NCI-H2107 treated with DMSO at 0.1 percent for 48 hours (cell line): ENCODE data around the gene EPHA4.
"Not testable (repeated sequence)": the region's sequence is repeated elsewhere in the genome, so short reads cannot be mapped to it uniquely, and the experiment has no call there.

Experiments used
- DNase-seq: peaks from one replicate; lab custom pipeline; 2025; ENCODE audit not compliant: unreplicated experiment; lab: John Stamatoyannopoulos, UW

The EPHA4 gene

GRCh38 chr2:221511325-221511724 lies 60.8 kb downstream of the EPHA4 start:
- DNase-seq: not testable (repeated sequence)

GRCh38 chr2:221506469-221506868 lies 65.6 kb downstream of the EPHA4 start:
- DNase-seq: no peak

- no peak for DNase-seq
These were observed 66.5 kb downstream of the EPHA4 start for GRCh38 chr2:221505605-221506004.

GRCh38 chr2:221504905-221505304 lies 67.2 kb downstream of the EPHA4 start:
- DNase-seq: no peak

- DNase-seq: no peak
These were observed 68.1 kb downstream of the EPHA4 start for GRCh38 chr2:221503965-221504364.

GRCh38 chr2:221502270-221503010 lies 69.7 kb downstream of the EPHA4 start:
- DNase-seq: no peak

- DNase-seq: no peak
These were observed 70.2 kb downstream of the EPHA4 start for GRCh38 chr2:221501883-221502269.

GRCh38 chr2:221501210-221501882 lies 70.8 kb downstream of the EPHA4 start:
- DNase-seq: no peak

GRCh38 chr2:221500501-221501209 lies 71.4 kb downstream of the EPHA4 start:
- DNase-seq: no peak

GRCh38 chr2:221495731-221496130 lies 76.4 kb downstream of the EPHA4 start:
- DNase-seq: no peak

GRCh38 chr2:221494556-221494955 lies 77.5 kb downstream of the EPHA4 start:
- DNase-seq: no peak

- no peak for DNase-seq
These were observed 78.7 kb downstream of the EPHA4 start for GRCh38 chr2:221493391-221493790.

- DNase-seq: no peak
These were observed 79.5 kb downstream of the EPHA4 start for GRCh38 chr2:221492636-221493035.

- no peak for DNase-seq
These were observed 81.5 kb downstream of the EPHA4 start for GRCh38 chr2:221490506-221491060.

- DNase-seq: no peak
These were observed 83.8 kb downstream of the EPHA4 start for GRCh38 chr2:221488136-221488807.

- DNase-seq: no peak
These were observed 86.0 kb downstream of the EPHA4 start for GRCh38 chr2:221486106-221486505.

- DNase-seq: no peak
These were observed 86.6 kb downstream of the EPHA4 start for GRCh38 chr2:221485503-221485870.

GRCh38 chr2:221484761-221485502 lies 87.2 kb downstream of the EPHA4 start:
- no peak for DNase-seq

GRCh38 chr2:221482666-221483455 lies 89.2 kb downstream of the EPHA4 start:
- DNase-seq: peak; percentile 68

GRCh38 chr2:221480821-221481220 lies 91.3 kb downstream of the EPHA4 start:
- DNase-seq: no peak
